HG03354 (cell line): ENCODE data around the gene OXER1.
"Not testable (repeated sequence)": the region's sequence is repeated elsewhere in the genome, so short reads cannot be mapped to it uniquely, and the experiment has no call there.

Experiments
- ATAC-seq: cut with Tn5 transposase; IDR thresholded peaks from one replicate; pipeline ENCODE4 v1.9.1; 2021; ENCODE audit warnings: mild to moderate bottlenecking; ENCODE audit not compliant: unreplicated experiment, poor library complexity, severe bottlenecking

OXER1 gene

GRCh38 chr2:42754776-42755140 lies 9.2 kb downstream of the OXER1 start:
- ATAC-seq = no peak

GRCh38 chr2:42754021-42754775 lies 9.7 kb downstream of the OXER1 start:
- peak; percentile 72 for ATAC-seq

GRCh38 chr2:42752816-42753813 lies 10.8 kb downstream of the OXER1 start:
- no peak for ATAC-seq

- peak; percentile 65 for ATAC-seq
These were observed 11.6 kb downstream of the OXER1 start for GRCh38 chr2:42752314-42752713.

- ATAC-seq = no peak
These were observed 15.1 kb downstream of the OXER1 start for GRCh38 chr2:42748840-42749239.

GRCh38 chr2:42747422-42747821 lies 16.5 kb downstream of the OXER1 start:
- ATAC-seq = no peak

GRCh38 chr2:42744545-42745082 lies 19.3 kb downstream of the OXER1 start:
- no peak for ATAC-seq

- no peak for ATAC-seq
These were observed 20.3 kb downstream of the OXER1 start for GRCh38 chr2:42743659-42743990.

GRCh38 chr2:42742740-42743658 lies 20.9 kb downstream of the OXER1 start:
- no peak for ATAC-seq

GRCh38 chr2:42741140-42741539 lies 22.8 kb downstream of the OXER1 start:
- no peak for ATAC-seq

GRCh38 chr2:42736598-42737322 lies 27.2 kb downstream of the OXER1 start:
- ATAC-seq = no peak

GRCh38 chr2:42733852-42734251 lies 30.1 kb downstream of the OXER1 start:
- ATAC-seq = no peak

- ATAC-seq = not testable (repeated sequence)
These were observed 32.6 kb downstream of the OXER1 start for GRCh38 chr2:42731316-42731715.

- no peak for ATAC-seq
These were observed 37.3 kb downstream of the OXER1 start for GRCh38 chr2:42726680-42727079.

- no peak for ATAC-seq
These were observed 38.3 kb downstream of the OXER1 start for GRCh38 chr2:42725657-42726056.

- no peak for ATAC-seq
These were observed 39.0 kb downstream of the OXER1 start for GRCh38 chr2:42724886-42725285.

GRCh38 chr2:42723465-42723864 lies 40.5 kb downstream of the OXER1 start:
- no peak for ATAC-seq

- ATAC-seq = peak; percentile 97
These were observed 41.4 kb downstream of the OXER1 start for GRCh38 chr2:42722320-42723190.
